ENCODE results near the gene IRF1. TPM values are rescaled to one million over a fixed set of nuclear protein-coding genes. Genes with fewer than 3 reads are reported as not detected.
A peak's percentile ranks its signal among the peaks of the same experiment; 100 is the strongest.

IRF1 gene
- total RNA-seq, 1 donor from 2014 or later, result 75.3 TPM

DNA sequence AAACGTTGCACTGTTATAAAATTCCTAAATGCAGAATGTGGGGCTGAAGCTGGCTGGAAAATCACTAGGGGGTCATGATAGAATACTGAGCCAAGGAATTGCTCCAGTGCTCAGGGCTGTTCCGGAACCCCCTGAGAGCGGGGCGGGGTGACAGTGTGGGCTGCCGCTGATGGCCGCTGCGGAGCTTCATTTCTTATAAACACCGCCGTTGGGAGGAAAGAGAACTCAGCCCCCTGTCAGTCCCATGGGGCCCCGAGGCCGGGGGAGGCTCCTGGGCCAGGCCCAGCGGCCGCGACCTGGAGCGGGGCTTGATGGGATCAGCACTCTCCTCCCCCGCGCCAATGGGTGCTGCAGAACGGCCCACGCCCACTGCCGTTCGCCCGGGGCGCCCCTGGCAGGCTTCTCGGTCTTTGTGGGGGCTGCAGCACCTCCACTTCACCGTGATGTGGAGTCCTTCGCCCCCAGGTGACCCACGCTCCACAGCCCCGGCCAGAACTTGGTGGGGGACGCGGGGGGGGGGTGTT is 5.2 kb upstream of the IRF1 start:
- Histone ChIP-seq H3K4me3 (ENCODE audit: low read depth, low read length) (peak overlapping the region; percentile 52), H3K27me3 (ENCODE audit: control insufficient read depth, insufficient read depth, low read length) (no peaks in the 10 kb centered on the region), H3K36me3 (ENCODE audit: control insufficient read depth, insufficient read depth, low read length) (no peaks in the 10 kb centered on the region)
- no peak for TF ChIP-seq CTCF (IDR thresholded peaks at IDR 0.05; ENCODE audit: insufficient read depth, low read length, poor library complexity, severe bottlenecking)
- DNase-seq (ENCODE audit: low read depth), result no peak

DNA sequence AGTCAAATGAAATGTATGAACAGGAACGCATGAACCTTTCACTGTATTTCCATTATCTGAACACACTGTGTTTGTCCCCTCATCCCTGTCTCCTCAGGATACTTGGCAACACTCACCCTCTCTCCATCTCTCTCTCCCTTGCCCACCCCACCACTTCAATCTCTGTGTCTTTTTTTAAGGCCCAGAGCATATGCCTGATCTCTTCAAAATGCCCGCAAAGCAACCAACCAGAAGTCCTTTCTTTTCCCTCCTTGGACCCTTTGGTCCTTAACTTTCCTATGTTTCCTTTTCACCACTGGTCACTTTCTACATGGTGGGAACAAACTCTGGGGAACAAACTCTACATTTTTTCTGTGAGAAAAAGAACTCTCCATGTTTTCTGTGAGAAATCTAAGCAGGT is 3.2 kb upstream of the IRF1 start:
- no peak for DNase-seq (ENCODE audit: low read depth)
- H3K36me3 ChIP-seq (ENCODE audit: control insufficient read depth, insufficient read depth, low read length), result no peaks in the 10 kb centered on the region
- no peak overlapping the region for H3K4me3 ChIP-seq (ENCODE audit: low read depth, low read length)
- no peak for TF ChIP-seq CTCF (IDR thresholded peaks at IDR 0.05; ENCODE audit: insufficient read depth, low read length, poor library complexity, severe bottlenecking)
- H3K27me3 ChIP-seq (ENCODE audit: control insufficient read depth, insufficient read depth, low read length), result no peaks in the 10 kb centered on the region

DNA sequence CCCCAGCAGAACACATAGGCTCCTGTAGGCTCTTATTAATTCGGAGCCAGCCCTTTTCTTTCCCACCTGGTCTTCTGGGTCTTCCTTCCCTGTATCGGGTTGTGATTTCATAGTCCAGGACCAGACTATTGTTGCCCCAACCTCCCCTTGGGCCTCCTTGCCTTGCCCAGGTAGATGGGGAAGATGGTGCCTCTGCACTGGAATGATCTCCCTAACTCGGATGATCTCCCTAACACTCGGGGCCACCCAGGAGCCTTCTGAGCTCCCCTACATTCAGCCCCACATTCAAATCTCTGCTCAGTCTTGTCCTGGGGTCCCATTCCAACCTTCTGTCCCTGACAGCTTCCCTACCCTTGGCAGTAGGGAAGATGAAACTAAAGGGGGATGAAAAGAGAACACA is 2.7 kb upstream of the IRF1 start:
- H3K4me3 ChIP-seq (ENCODE audit: low read depth, low read length), result no peak overlapping the region
- H3K36me3 ChIP-seq (ENCODE audit: control insufficient read depth, insufficient read depth, low read length), result no peaks in the 10 kb centered on the region
- no peak for DNase-seq (ENCODE audit: low read depth)
- no peak for TF ChIP-seq CTCF (IDR thresholded peaks at IDR 0.05; ENCODE audit: insufficient read depth, low read length, poor library complexity, severe bottlenecking)
- H3K27me3 ChIP-seq (ENCODE audit: control insufficient read depth, insufficient read depth, low read length), result no peaks in the 10 kb centered on the region

GRCh38 chr5:132492386-132493125 is 2.0 kb upstream of the IRF1 start:
- H3K27me3 ChIP-seq (ENCODE audit: control insufficient read depth, insufficient read depth, low read length), result no peaks in the 10 kb centered on the region
- TF ChIP-seq CTCF (IDR thresholded peaks at IDR 0.05; ENCODE audit: insufficient read depth, low read length, poor library complexity, severe bottlenecking), result no peak
- H3K4me3 ChIP-seq (ENCODE audit: low read depth, low read length), result no peak overlapping the region
- no peaks in the 10 kb centered on the region for H3K36me3 ChIP-seq (ENCODE audit: control insufficient read depth, insufficient read depth, low read length)
- no peak for DNase-seq (ENCODE audit: low read depth)

DNA sequence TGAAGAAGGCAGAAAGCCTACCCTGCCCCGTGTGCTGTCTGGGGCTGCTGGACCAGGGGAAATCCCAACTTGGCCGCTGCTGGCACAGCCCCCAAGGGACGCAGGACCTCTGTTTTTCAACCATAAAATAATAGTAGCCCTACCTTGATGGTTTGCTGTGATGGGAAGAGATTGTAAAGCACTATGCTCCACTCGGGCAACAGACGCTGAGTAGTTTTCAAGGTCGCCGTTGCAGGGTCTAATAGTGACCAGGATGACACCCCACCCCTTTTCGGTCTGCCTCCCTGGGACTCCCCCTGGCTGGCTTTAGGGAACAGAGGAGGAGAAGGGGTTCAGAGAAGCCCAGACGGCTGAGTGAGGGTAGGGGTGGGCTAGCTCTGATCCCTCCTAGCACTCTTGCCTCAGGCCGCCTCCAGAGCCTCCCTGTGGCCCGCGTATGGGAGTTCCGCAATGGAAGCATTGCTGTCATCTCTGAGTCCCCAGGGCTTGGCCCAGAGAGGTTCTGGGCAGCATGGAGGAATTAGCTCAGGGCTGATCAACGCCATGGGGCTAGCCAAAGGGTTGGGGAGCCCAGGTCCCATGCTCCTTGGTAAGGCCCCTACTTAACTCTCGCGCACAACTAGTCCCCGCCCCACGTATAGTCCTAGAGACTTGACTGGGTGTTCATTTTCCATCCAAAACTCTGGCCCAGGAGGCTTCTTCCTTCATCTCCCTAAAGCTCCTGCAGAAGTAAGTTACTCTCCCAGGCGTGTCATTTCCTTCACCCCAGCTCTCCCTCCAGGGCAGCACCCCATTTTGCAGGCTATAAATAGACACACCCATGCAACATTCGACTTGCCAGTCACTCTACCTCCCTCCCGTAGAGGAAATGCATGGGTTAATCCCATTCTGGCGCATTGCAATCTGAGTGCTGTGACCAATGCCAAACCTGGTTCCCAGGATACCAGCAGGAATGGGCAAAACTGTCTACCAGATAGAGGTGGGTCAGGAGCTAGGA is 1.1 kb upstream of the IRF1 start:
- peak overlapping the region; percentile 44 for H3K4me3 ChIP-seq (ENCODE audit: low read depth, low read length)
- no peaks in the 10 kb centered on the region for H3K27me3 ChIP-seq (ENCODE audit: control insufficient read depth, insufficient read depth, low read length)
- no peaks in the 10 kb centered on the region for H3K36me3 ChIP-seq (ENCODE audit: control insufficient read depth, insufficient read depth, low read length)
- DNase-seq (ENCODE audit: low read depth), result no peak
- no peak for TF ChIP-seq CTCF (IDR thresholded peaks at IDR 0.05; ENCODE audit: insufficient read depth, low read length, poor library complexity, severe bottlenecking)

Measured in kidney epithelial cell (primary cell).